K562 (cell line): ENCODE data around the gene THADA. TPM values are rescaled to one million over a fixed set of nuclear protein-coding genes. Genes with fewer than 3 reads are reported as not detected.
A peak's percentile ranks its signal among the peaks of the same experiment; 100 is the strongest.

Experiments
- ATAC-seq: fragments of 200-7000 bp; cut with Tn5 transposase; 3 replicates; pipeline ENCODE4 v1.9.1; 2020; ENCODE audit warnings: moderate library complexity
- BruUV-seq: library from RNA; stranded (reverse); fragments of 400-500 nt; replicated peaks from 2 replicates; lab custom pipeline; 2021; lab: Mats Ljungman, UMichigan
- CTCF ChIA-PET: fragments of 300-600 bp; formaldehyde crosslinking; extraction: SDS; loops from one replicate; lab custom pipeline; 2021; ENCODE audit warnings: low intra/inter-chr PET ratio; lab: Yijun Ruan, JAX
- POLR2A ChIA-PET: fragments of 300-600, 350-650 bp; sonication (Branson Sonifier 250); formaldehyde crosslinking; extraction: SDS; loops from one replicate; lab custom pipeline; 2021; ENCODE audit warnings: antibody characterized with exemption, inconsistent platforms; lab: Yijun Ruan, JAX
- DNase-seq, 4 experiments: peaks; one replicate each; pipeline versions ENCODE4 v3.0.0 to v3.0.0-alpha.2; 2011 to 2018; ENCODE audit warnings: low spot score in 3 of 4, mixed read lengths in 3 of 4; ENCODE audit errors: extremely low read depth in 1 of 4
- FAIRE-seq: peaks from 2 replicates; lab custom pipeline; 2011; peaks lifted over from hg19 to GRCh38; lab: Jason Lieb, UNC
- H2AFZ ChIP-seq: 2 replicates; pipeline ENCODE4 v1.6.0; 2011; ENCODE audit warnings: low read depth, low read length, control low read depth, inconsistent platforms
- H3K27ac ChIP-seq: fragments of 200-600 bp; 3 replicates; pipeline ENCODE4 v1.8.0; 2011; ENCODE audit warnings: low read depth, mild to moderate bottlenecking, control low read depth, inconsistent platforms, low read length, moderate library complexity, mixed read lengths; ENCODE audit errors: extremely low read depth
- H3K27me3 ChIP-seq, 2 experiments: fragments of 300-600 bp in 1 of 2; 2 replicates in 1 of 2; 3 replicates in 1 of 2; pipeline versions ENCODE4 v1.6.0 to v1.8.0; 2011; ENCODE audit warnings: inconsistent platforms in 2 of 2, low read length in 2 of 2, mild to moderate bottlenecking in 1 of 2, mixed read lengths in 1 of 2, moderate library complexity in 1 of 2; ENCODE audit not compliant: control insufficient read depth in 2 of 2, insufficient read depth in 2 of 2
- H3K36me3 ChIP-seq: fragments of 300-600 bp; 3 replicates; pipeline ENCODE4 v1.8.0; 2011; ENCODE audit warnings: mild to moderate bottlenecking, low read length, inconsistent platforms; ENCODE audit not compliant: control insufficient read depth, insufficient read depth
- H3K4me1 ChIP-seq, 2 experiments: fragments of 200-600 bp in 1 of 2; replicated peaks in 1 of 2; 2 replicates in 1 of 2; 3 replicates in 1 of 2; pipeline versions ENCODE4 v1.5.1 to v1.8.0; 2011; ENCODE audit warnings: inconsistent platforms in 2 of 2, low read length in 2 of 2, mild to moderate bottlenecking in 1 of 2, mixed read lengths in 1 of 2, moderate library complexity in 1 of 2; ENCODE audit not compliant: control insufficient read depth in 2 of 2, insufficient read depth in 2 of 2
- H3K4me2 ChIP-seq: 2 replicates; pipeline ENCODE4 v1.6.1; 2011; ENCODE audit warnings: low read length, control low read depth, inconsistent platforms, mixed read lengths; ENCODE audit not compliant: insufficient read depth
- H3K4me3 ChIP-seq: fragments of 200-600 bp; sonication (generic), shearing (Covaris generic); 2 replicates; pipeline ENCODE4 v1.5.1; 2016; ENCODE audit warnings: control low read depth, inconsistent platforms
- H3K79me2 ChIP-seq: fragments of 200-600 bp; 3 replicates; pipeline ENCODE4 v1.8.0; 2011; ENCODE audit warnings: low read length, inconsistent platforms; ENCODE audit not compliant: control insufficient read depth, insufficient read depth
- H3K9ac ChIP-seq, 2 experiments: 2 replicates each; pipeline versions ENCODE4 v1.6.0 to v1.6.1; 2011; ENCODE audit warnings: low read depth in 2 of 2, low read length in 2 of 2, control low read depth in 1 of 2, inconsistent platforms in 1 of 2, mild to moderate bottlenecking in 1 of 2, mixed read lengths in 1 of 2; ENCODE audit not compliant: insufficient read depth in 1 of 2
- H3K9me1 ChIP-seq: one replicate; pipeline ENCODE4 v1.6.0; 2011; ENCODE audit warnings: inconsistent platforms, mild to moderate bottlenecking, low read length, moderate library complexity; ENCODE audit not compliant: control insufficient read depth, insufficient read depth
- H3K9me3 ChIP-seq: replicated peaks from 2 replicates; pipeline ENCODE4 v1.5.1; 2011; ENCODE audit warnings: low read depth, low read length, inconsistent platforms; ENCODE audit not compliant: control insufficient read depth, insufficient read depth
- H4K20me1 ChIP-seq: replicated peaks from 2 replicates; pipeline ENCODE4 v1.6.1; 2011; ENCODE audit warnings: low read length, inconsistent platforms, mixed read lengths; ENCODE audit not compliant: control insufficient read depth, insufficient read depth
- ILF3 ChIP-seq: fragments of 450-650 bp; IDR thresholded peaks from 2 replicates; pipeline ENCODE4 v1.6.1; 2018; ENCODE audit warnings: antibody characterized with exemption, mild to moderate bottlenecking, moderate library complexity, borderline replicate concordance
- NR2C1 ChIP-seq, 2 experiments: fragments of 450-650 bp; IDR thresholded peaks; 2 replicates each; pipeline ENCODE4 v1.6.1; 2017; ENCODE audit warnings: mild to moderate bottlenecking in 2 of 2, antibody characterized with exemption in 1 of 2, inconsistent platforms in 1 of 2, missing compliant biosample characterization in 1 of 2, missing genetic modification characterization in 1 of 2
- TFAP4 ChIP-seq: sonication (generic); formaldehyde crosslinking; IDR thresholded peaks from 2 replicates; pipeline ENCODE4 v1.8.0; 2022; ENCODE audit warnings: missing genetic modification reagents, mild to moderate bottlenecking, moderate library complexity, borderline replicate concordance
- ZNF165 ChIP-seq: fragments of 250-450 bp; sonication (Bioruptor Pico); IDR thresholded peaks from 2 replicates; pipeline ENCODE4 v1.4.0; 2020; ENCODE audit warnings: borderline replicate concordance
- ZNF263 ChIP-seq: sonication (generic); formaldehyde crosslinking; IDR thresholded peaks from 2 replicates; pipeline ENCODE4 v1.8.0; 2022; ENCODE audit warnings: mild to moderate bottlenecking, missing genetic modification reagents, borderline replicate concordance
- WGBS: fragments of 100-300 bp; shearing (Covaris generic); methylation state at CpG from one replicate; pipeline ENCODE4 v1.1.6; 2016; ENCODE audit warnings: low coverage, mixed read lengths; ENCODE audit not compliant: insufficient coverage; ENCODE audit errors: missing lambda C conversion rate; 5-methylcytosine and 5-hydroxymethylcytosine counted together
- in situ Hi-C: fragments of 300-500 bp; cut with MboI; formaldehyde crosslinking; loops from 4 replicates; pipeline ENCODE4 v1.15.0; 2018; ENCODE audit warnings: inconsistent platforms, mixed read lengths
- intact Hi-C: fragments of 100-400 bp; cut with micrococcal nuclease; formaldehyde crosslinking; loops from 2 replicates; pipeline ENCODE4 v1.14.2; 2022
- polyA plus RNA-seq, 8 experiments: library from polyadenylated mRNA; depleted of rRNA in 4 of 8; stranded (reverse) in 5 of 8; unstranded in 3 of 8; fragments of >200 nt; fragmentation: Nextera tagmentation in 2 of 8; fragmentation: Illumina TruSeq in 1 of 8; extraction: Ambion mirVana in 2 of 8; extraction: Trizol in 1 of 8; gene quantifications; 2 replicates each; pipeline versions ENCODE4 v1.2.1 to v1.2.3, GENCODE V29; 2011 to 2014; ENCODE audit warnings: inconsistent platforms in 1 of 8, missing spikeins in 1 of 8
- total RNA-seq, 7 experiments: library from RNA; depleted of rRNA in 6 of 7; stranded (reverse); fragments of >200 nt in 6 of 7; fragmentation: Illumina TruSeq in 2 of 7; extraction: Trizol in 2 of 7; gene quantifications; 2 replicates each; pipeline versions ENCODE4 v1.2.1 to v1.2.3, GENCODE V29; 2011 to 2021; ENCODE audit warnings: low replicate concordance in 1 of 7
- TF ChIP-seq, protein P1 (sequence below): fragments of 450-650 bp; IDR thresholded peaks from 2 replicates; pipeline ENCODE4 v1.6.1; 2018; ENCODE audit not compliant: partially characterized antibody

The THADA gene
- total and polyA plus RNA-seq, 9 of the 15 experiments (the other 6 are each of a cell fraction or from before 2014, with no cell fraction given) = 17.8 to 34.7 (median 31.9) TPM

GRCh38 chr2:43192744-43193651 is 402.8 kb downstream of the THADA start:
- no TSS peak for BruUV-seq
- H3K9me3 ChIP-seq = no peaks in the 10 kb centered on the region
- no peak overlapping the region for H3K4me3 ChIP-seq
- H3K9me1 ChIP-seq = no peaks in the 10 kb centered on the region
- H2AFZ ChIP-seq = peak overlapping the region; percentile 21
- intact Hi-C loops (no loop called here), in situ Hi-C loops (no loop called here)
- no peak for DNase-seq
- H3K9ac ChIP-seq = peak overlapping the region; percentile 21 to 78; a peak in 1 of 4 replicates
- WGBS = 68% methylated on average over 11 of the region's 12 CpGs
- H3K27ac ChIP-seq = peak overlapping the region; percentile 80; the same call in 2 of the 3 replicates
- H3K79me2 ChIP-seq = no peaks in the 10 kb centered on the region
- TF ChIP-seq NR2C1 (IDR thresholded peaks at IDR 0.05) (0 out of 2 replicates have a peak, but pooled peaks have one; percentile 19), NR2C1 (tag; IDR thresholded peaks at IDR 0.05) (no peak), ZNF165 (no peak), ILF3 (no peak), TFAP4 (0 out of 2 replicates have a peak, but pooled peaks have one; percentile 25), ZNF263 (peak; percentile 37; the same call in 1 of the 2 replicates)
- TF ChIP-seq, protein P1, sequence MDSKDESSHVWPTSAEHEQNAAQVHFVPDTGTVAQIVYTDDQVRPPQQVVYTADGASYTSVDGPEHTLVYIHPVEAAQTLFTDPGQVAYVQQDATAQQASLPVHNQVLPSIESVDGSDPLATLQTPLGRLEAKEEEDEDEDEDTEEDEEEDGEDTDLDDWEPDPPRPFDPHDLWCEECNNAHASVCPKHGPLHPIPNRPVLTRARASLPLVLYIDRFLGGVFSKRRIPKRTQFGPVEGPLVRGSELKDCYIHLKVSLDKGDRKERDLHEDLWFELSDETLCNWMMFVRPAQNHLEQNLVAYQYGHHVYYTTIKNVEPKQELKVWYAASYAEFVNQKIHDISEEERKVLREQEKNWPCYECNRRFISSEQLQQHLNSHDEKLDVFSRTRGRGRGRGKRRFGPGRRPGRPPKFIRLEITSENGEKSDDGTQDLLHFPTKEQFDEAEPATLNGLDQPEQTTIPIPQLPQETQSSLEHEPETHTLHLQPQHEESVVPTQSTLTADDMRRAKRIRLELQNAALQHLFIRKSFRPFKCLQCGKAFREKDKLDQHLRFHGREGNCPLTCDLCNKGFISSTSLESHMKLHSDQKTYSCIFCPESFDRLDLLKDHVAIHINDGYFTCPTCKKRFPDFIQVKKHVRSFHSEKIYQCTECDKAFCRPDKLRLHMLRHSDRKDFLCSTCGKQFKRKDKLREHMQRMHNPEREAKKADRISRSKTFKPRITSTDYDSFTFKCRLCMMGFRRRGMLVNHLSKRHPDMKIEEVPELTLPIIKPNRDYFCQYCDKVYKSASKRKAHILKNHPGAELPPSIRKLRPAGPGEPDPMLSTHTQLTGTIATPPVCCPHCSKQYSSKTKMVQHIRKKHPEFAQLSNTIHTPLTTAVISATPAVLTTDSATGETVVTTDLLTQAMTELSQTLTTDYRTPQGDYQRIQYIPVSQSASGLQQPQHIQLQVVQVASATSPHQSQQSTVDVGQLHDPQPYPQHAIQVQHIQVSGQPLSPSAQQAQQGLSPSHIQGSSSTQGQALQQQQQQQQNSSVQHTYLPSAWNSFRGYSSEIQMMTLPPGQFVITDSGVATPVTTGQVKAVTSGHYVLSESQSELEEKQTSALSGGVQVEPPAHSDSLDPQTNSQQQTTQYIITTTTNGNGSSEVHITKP = no peak
- peaks cover 60 to 76% of the 10 kb centered on the region in 2 experiments for H3K4me1 ChIP-seq
- no peak for FAIRE-seq
- no peaks in the 10 kb centered on the region for H4K20me1 ChIP-seq
- ChIA-PET CTCF (interaction anchor here (0.6 kb wide), 1 partner anchor 134 kb away, joined by 3 read pairs; no protein-coding TSS in a partner anchor), POLR2A (interaction anchor here (0.7 to 1.4 kb wide), 7 partner anchors 13 to 29 kb away, joined by 3 to 5 read pairs (median 4); no protein-coding TSS in a partner anchor)
- H3K36me3 ChIP-seq = no peaks in the 10 kb centered on the region
- H3K4me2 ChIP-seq = peak overlapping the region; percentile 9; the same call in 1 of the 2 replicates
- H3K27me3 ChIP-seq = no peaks in the 10 kb centered on the region
- no peak for ATAC-seq
